GM19328 (cell line): ENCODE measurements around the gene AIFM1.

ENCODE experiments used
- ATAC-seq: cut with Tn5 transposase; IDR thresholded peaks from one replicate; pipeline ENCODE4 v1.9.1; 2021; ENCODE audit warnings: mild to moderate bottlenecking, moderate library complexity; ENCODE audit not compliant: unreplicated experiment

The AIFM1 gene

GRCh38 chrX:130165703-130166502, at the start of gene AIFM1:
Gene AIFM1 (minus strand): TSS chrX:130165841. CDS start chrX:130165656, 185 bp downstream.
- peak; percentile 89 for ATAC-seq

GRCh38 chrX:130213376-130213775, 47.7 kb upstream of the AIFM1 start:
- no peak for ATAC-seq

- ATAC-seq, result no peak
Measured at GRCh38 chrX:130212371-130212770, 46.7 kb upstream of the AIFM1 start.

GRCh38 chrX:130211415-130212186, 46.0 kb upstream of the AIFM1 start:
- no peak for ATAC-seq

GRCh38 chrX:130204647-130205046, 39.0 kb upstream of the AIFM1 start:
- ATAC-seq, result no peak

- no peak for ATAC-seq
Measured at GRCh38 chrX:130197464-130197863, 31.8 kb upstream of the AIFM1 start.

- ATAC-seq, result no peak
Measured at GRCh38 chrX:130196466-130196865, 30.8 kb upstream of the AIFM1 start.

GRCh38 chrX:130190801-130191200, 25.2 kb upstream of the AIFM1 start:
- no peak for ATAC-seq

GRCh38 chrX:130186651-130187050, 21.0 kb upstream of the AIFM1 start:
- no peak for ATAC-seq

- no peak for ATAC-seq
Measured at GRCh38 chrX:130184857-130185256, 19.2 kb upstream of the AIFM1 start.

GRCh38 chrX:130184168-130184567, 18.5 kb upstream of the AIFM1 start:
- no peak for ATAC-seq

- no peak for ATAC-seq
Measured at GRCh38 chrX:130179579-130180215, 14.1 kb upstream of the AIFM1 start.

- no peak for ATAC-seq
Measured at GRCh38 chrX:130179170-130179569, 13.5 kb upstream of the AIFM1 start.

GRCh38 chrX:130176942-130177341, 11.3 kb upstream of the AIFM1 start:
- ATAC-seq, result no peak

- peak; percentile 69 for ATAC-seq
Measured at GRCh38 chrX:130176354-130176776, 10.7 kb upstream of the AIFM1 start.

GRCh38 chrX:130174937-130175336, 9.3 kb upstream of the AIFM1 start:
- ATAC-seq, result no peak

GRCh38 chrX:130174045-130174704, 8.5 kb upstream of the AIFM1 start:
- no peak for ATAC-seq

- ATAC-seq, result no peak
Measured at GRCh38 chrX:130173190-130173895, 7.7 kb upstream of the AIFM1 start.

GRCh38 chrX:130172127-130172845, 6.6 kb upstream of the AIFM1 start:
- no peak for ATAC-seq
